Measurements from ENCODE around the gene ITLN2.

ITLN2 gene

DNA sequence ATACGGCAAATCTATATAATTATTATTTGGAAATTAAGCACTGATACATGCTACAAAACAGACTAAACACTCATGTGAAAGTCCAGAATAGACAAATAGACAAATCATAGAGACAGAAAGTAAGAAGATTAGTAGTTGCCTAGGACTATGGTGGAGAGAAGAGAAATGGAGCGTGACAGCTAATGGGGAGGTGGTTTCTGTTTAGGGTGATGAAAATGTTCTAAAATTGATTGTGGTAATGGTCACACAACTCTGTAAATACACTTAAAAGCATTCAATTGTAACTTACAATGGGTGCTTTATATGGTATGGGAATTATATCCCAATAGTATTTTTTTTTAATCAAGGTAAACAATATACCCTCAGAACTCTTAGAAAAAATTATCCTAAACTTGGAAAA is 20.4 kb upstream of the ITLN2 start:
- no peak overlapping the region for H3K27ac ChIP-seq
- TF ChIP-seq, protein P1, sequence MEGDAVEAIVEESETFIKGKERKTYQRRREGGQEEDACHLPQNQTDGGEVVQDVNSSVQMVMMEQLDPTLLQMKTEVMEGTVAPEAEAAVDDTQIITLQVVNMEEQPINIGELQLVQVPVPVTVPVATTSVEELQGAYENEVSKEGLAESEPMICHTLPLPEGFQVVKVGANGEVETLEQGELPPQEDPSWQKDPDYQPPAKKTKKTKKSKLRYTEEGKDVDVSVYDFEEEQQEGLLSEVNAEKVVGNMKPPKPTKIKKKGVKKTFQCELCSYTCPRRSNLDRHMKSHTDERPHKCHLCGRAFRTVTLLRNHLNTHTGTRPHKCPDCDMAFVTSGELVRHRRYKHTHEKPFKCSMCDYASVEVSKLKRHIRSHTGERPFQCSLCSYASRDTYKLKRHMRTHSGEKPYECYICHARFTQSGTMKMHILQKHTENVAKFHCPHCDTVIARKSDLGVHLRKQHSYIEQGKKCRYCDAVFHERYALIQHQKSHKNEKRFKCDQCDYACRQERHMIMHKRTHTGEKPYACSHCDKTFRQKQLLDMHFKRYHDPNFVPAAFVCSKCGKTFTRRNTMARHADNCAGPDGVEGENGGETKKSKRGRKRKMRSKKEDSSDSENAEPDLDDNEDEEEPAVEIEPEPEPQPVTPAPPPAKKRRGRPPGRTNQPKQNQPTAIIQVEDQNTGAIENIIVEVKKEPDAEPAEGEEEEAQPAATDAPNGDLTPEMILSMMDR (conservative IDR thresholded peaks at IDR 0.05) = no peak

DNA sequence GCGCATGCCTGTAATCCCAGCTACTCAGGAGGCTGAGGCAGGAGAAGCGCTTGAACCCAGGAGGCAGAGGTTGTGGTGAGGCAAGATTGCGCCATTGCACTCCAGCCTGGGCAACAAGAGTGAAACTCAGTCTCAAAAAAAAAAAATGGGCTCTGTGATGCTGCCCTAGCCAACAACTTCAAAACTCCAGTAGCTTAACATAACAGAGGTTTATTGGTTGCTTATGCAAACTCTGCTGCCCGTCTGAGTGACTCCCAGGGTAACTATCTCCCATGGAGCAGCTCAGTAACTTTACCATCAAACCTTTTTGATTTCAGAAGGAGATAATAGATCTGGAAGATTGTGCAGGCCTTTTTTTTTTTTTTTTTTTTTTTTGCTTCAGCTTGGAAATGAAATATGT is 18.9 kb upstream of the ITLN2 start:
- H3K27ac ChIP-seq = peak overlapping the region; percentile 57
- TF ChIP-seq, protein P1 (conservative IDR thresholded peaks at IDR 0.05) = no peak

DNA sequence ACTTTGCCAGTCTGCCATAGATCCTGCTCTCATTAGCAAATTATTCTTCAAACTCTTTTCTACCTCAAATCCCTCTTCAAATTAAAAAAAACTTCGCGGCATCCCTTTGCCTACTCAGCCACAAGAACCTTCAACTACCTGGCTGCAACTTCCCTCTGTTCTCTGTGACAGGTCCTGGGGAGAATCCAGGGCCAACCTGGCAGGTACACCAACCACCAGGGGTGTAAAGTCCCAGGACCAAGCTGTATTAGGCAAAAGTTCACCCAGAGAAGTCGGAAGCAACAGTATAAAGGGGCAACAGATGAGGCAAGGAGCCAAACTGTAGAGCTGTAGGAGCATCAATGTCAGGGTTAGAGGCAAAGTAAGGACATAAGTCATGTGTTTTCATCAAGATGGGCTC is 18.3 kb upstream of the ITLN2 start:
- H3K27ac ChIP-seq = peak overlapping the region; percentile 57
- TF ChIP-seq, protein P1 (conservative IDR thresholded peaks at IDR 0.05) = no peak

DNA sequence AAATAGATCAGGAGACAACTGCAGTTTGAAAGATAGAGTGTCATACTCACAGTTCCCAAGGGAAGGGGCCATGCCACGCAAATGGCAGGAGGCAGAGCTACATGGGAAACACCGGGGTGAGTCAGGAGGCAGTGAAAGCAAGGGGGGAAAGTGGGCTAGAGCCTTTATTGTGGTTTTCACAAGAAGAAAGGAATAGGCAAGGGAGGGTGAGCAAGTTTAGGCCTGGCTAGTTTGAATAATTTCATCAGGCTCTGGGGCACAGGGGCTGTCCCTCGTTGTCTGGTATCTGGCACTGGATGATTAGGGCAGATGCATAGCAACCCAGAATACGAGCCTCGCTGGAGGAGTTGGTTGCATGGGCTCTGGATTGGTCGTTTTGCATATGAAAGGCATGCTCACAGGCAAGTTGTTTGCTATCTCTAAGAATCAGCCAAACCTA is 17.0 kb upstream of the ITLN2 start:
- H3K27ac ChIP-seq = no peak overlapping the region
- TF ChIP-seq, protein P1 (conservative IDR thresholded peaks at IDR 0.05) = no peak

DNA sequence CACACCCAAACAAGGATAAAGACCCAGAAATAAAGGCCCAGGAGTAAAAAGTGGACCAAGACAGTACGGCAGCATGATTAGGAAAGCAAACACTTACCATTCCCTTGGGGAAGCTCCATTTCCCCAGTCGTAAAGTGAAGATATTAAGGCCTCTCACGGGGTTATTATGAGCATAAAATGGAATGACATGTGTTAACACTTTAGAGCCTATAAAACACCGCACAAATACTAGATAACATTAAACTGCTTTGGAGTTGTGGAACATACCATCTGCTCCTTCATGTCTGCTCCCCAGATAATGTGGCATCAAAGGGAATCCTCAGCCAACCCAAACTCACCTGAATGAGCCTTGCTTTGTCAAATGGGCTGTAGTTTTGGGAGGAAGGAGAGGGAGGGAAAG is 8.9 kb upstream of the ITLN2 start:
- H3K27ac ChIP-seq = no peak overlapping the region
- TF ChIP-seq, protein P1 (conservative IDR thresholded peaks at IDR 0.05) = no peak

DNA sequence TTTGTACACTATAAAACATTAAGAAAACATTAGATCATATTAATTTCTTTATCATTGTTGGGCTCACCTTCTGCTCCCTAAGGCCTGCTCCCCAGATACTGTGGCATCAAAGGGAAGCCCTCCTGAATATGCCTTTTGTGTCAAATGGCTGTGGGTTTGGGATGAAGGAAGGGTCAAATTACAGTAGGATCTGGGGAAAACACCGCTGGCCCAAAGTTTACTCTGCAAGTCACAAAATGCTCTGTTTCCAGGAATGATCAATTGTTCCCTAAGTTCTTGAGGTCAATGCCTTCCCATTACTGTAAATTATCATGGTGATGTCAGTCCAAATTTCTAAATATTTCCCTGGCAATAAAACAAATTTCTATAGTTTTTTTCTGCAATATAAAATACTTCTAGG is 6.8 kb upstream of the ITLN2 start:
- H3K27ac ChIP-seq = no peak overlapping the region
- TF ChIP-seq, protein P1 (conservative IDR thresholded peaks at IDR 0.05) = no peak

DNA sequence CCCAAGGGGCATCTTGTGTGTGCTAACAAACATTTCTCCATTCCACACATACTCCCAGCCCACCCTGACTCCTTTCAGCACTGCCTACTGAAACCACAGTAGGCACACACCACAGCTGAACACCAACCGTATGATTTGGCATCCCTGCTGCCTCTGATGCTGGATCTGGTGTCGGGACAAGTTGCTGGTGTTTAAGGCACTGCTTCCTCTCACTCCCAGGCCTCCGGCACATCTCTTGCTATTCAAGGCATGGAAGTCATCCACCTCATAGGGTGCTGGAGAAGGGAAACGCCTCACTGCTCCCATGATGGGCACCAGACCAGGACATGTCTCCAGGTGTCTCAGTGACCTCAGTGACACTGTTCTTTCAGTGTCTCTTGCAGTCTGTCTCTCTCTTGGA is 2.4 kb upstream of the ITLN2 start:
- TF ChIP-seq, protein P1 (conservative IDR thresholded peaks at IDR 0.05) = no peak

DNA sequence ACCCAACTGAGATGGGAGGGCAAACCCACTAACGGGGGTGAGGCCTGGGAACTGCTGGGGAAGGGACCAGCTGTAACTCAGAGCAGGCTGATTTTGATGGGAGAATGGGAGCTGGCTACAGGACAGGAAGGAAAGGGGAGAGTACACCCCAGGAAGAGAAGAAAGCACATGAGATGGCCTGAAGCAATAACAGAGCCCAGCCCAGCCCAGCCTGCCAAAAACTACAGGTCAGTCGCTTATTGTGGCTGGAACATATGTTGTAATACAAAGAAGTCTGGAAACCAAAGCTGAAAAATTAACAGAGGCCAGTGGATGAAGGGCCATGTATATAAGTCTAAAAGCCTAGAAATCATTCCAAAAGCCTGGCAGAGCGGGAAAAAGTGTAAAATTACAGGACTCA is 1.6 kb downstream of the ITLN2 start:
- TF ChIP-seq, protein P1 (conservative IDR thresholded peaks at IDR 0.05) = no peak
- H3K27ac ChIP-seq = no peak overlapping the region

More for the DNA sequence above, 2.4 kb upstream of the ITLN2 start:
- H3K27ac ChIP-seq = no peak overlapping the region
